Lower leg skin (tissue), 3 donors: ENCODE measurements around the gene ENOX1.

Experiments used
- CTCF ChIP-seq, 3 donors: fragments of 450-650 bp; IDR thresholded peaks; one replicate each; pipeline ENCODE4 v1.5.1; 2016; ENCODE audit warnings: antibody characterized with exemption in 3 of 3, mild to moderate bottlenecking in 3 of 3, moderate library complexity in 2 of 3
- POLR2A ChIP-seq, 2 donors: fragments of 450-650 bp; IDR thresholded peaks; one replicate each; pipeline ENCODE4 v1.6.1; 2016 to 2017; ENCODE audit warnings: antibody characterized with exemption in 2 of 2, mild to moderate bottlenecking in 1 of 2, moderate library complexity in 1 of 2

- TF ChIP-seq CTCF (IDR thresholded peaks at IDR 0.05) (no peak), POLR2A (IDR thresholded peaks at IDR 0.05) (no peak)
Observed at GRCh38 chr13:43389573-43389972, 397.2 kb downstream of the ENOX1 start.
